Activated effector memory CD4-positive, alpha-beta T cell treated with anti-CD3 and anti-CD28 coated beads, Interleukin-2, amount 50 U/mL, for 16 hours (primary cell): ENCODE results near the gene PPIP5K2.
"Not testable (repeated sequence)": the region's sequence is repeated elsewhere in the genome, so short reads cannot be mapped to it uniquely, and the experiment has no call there.

Source experiments
- DNase-seq: peaks from one replicate; pipeline ENCODE4 v3.0.0-alpha.2; 2020

Gene PPIP5K2

GRCh38 chr5:103126557-103126956 is 6.5 kb downstream of the PPIP5K2 start:
- DNase-seq, result no peak

- no peak for DNase-seq
Observed at GRCh38 chr5:103127292-103127817, 7.3 kb downstream of the PPIP5K2 start.

- DNase-seq, result no peak
Observed at GRCh38 chr5:103128202-103128601, 8.1 kb downstream of the PPIP5K2 start.

- DNase-seq, result no peak
Observed at GRCh38 chr5:103132684-103133083, 12.6 kb downstream of the PPIP5K2 start.

- DNase-seq, result no peak
Observed at GRCh38 chr5:103133231-103133630, 13.1 kb downstream of the PPIP5K2 start.

- DNase-seq, result no peak
Observed at GRCh38 chr5:103135461-103135860, 15.4 kb downstream of the PPIP5K2 start.

GRCh38 chr5:103138202-103138690 is 18.1 kb downstream of the PPIP5K2 start:
- DNase-seq, result no peak

GRCh38 chr5:103139264-103139865 is 19.3 kb downstream of the PPIP5K2 start:
- DNase-seq, result peak; percentile 92

- DNase-seq, result not testable (repeated sequence)
Observed at GRCh38 chr5:103142132-103142531, 22.0 kb downstream of the PPIP5K2 start.

GRCh38 chr5:103145196-103145595 is 25.1 kb downstream of the PPIP5K2 start:
- DNase-seq, result no peak

GRCh38 chr5:103148213-103148612 is 28.1 kb downstream of the PPIP5K2 start:
- DNase-seq, result no peak

- DNase-seq, result no peak
Observed at GRCh38 chr5:103151156-103151555, 31.1 kb downstream of the PPIP5K2 start.

GRCh38 chr5:103166706-103167105 is 46.6 kb downstream of the PPIP5K2 start:
- no peak for DNase-seq

GRCh38 chr5:103174147-103174546 is 54.0 kb downstream of the PPIP5K2 start:
- DNase-seq, result no peak

- DNase-seq, result no peak
Observed at GRCh38 chr5:103177543-103177942, 57.4 kb downstream of the PPIP5K2 start.

- DNase-seq, result no peak
Observed at GRCh38 chr5:103178167-103178566, 58.1 kb downstream of the PPIP5K2 start.

- no peak for DNase-seq
Observed at GRCh38 chr5:103186152-103186551, 66.1 kb downstream of the PPIP5K2 start.

- DNase-seq, result no peak
Observed at GRCh38 chr5:103188436-103188835, 68.3 kb downstream of the PPIP5K2 start.

GRCh38 chr5:103203226-103203625 is 83.1 kb downstream of the PPIP5K2 start:
- DNase-seq, result no peak

- not testable (repeated sequence) for DNase-seq
Observed at GRCh38 chr5:103204990-103205389, 84.9 kb downstream of the PPIP5K2 start.

GRCh38 chr5:103205991-103206700 is 86.0 kb downstream of the PPIP5K2 start:
- DNase-seq, result no peak

GRCh38 chr5:103207011-103207410 is 86.9 kb downstream of the PPIP5K2 start:
- DNase-seq, result no peak

- no peak for DNase-seq
Observed at GRCh38 chr5:103207653-103208052, 87.6 kb downstream of the PPIP5K2 start.

- DNase-seq, result no peak
Observed at GRCh38 chr5:103208460-103208859, 88.4 kb downstream of the PPIP5K2 start.
